Uterus (tissue), 4 donors: ENCODE measurements around the gene TARS1. TPM values are rescaled to one million over a fixed set of nuclear protein-coding genes. Genes with fewer than 3 reads are reported as not detected.
A peak's percentile ranks its signal among the peaks of the same experiment; 100 is the strongest.

Experiments used
- DNase-seq, 2 donors: peaks; one replicate each; pipeline ENCODE4 v3.0.0-alpha.2; 2019 to 2020
- H3K27ac ChIP-seq, 2 donors: fragments of 200-600 bp; sonication (generic); 1 replicate in 1 of 2; 2 replicates in 1 of 2; pipeline ENCODE4 v1.5.1; 2016 to 2018
- H3K27me3 ChIP-seq, 2 donors: fragments of 200-600 bp; sonication (generic); one replicate each; pipeline ENCODE4 v1.5.1; 2018 to 2019; ENCODE audit warnings: control low read depth in 1 of 2
- H3K36me3 ChIP-seq, 2 donors: fragments of 200-600 bp; sonication (generic); one replicate each; pipeline ENCODE4 v1.5.1; 2019; ENCODE audit warnings: control low read depth in 1 of 2
- H3K4me1 ChIP-seq, 2 donors: fragments of 200-600 bp; sonication (generic); one replicate each; pipeline ENCODE4 v1.5.1; 2018 to 2019; ENCODE audit warnings: control low read depth in 1 of 2
- H3K4me3 ChIP-seq, 2 donors: fragments of 200-600 bp; sonication (generic); 1 replicate in 1 of 2; 2 replicates in 1 of 2; pipeline ENCODE4 v1.5.1; 2018 to 2019; ENCODE audit warnings: mild to moderate bottlenecking in 1 of 2
- H3K9me3 ChIP-seq, 2 donors: fragments of 200-600 bp; sonication (generic); one replicate each; pipeline ENCODE4 v1.5.1; 2019; ENCODE audit warnings: control low read depth in 1 of 2
- POLR2A ChIP-seq, 2 donors: fragments of 450-650 bp; IDR thresholded peaks; one replicate each; pipeline ENCODE4 v1.6.1; 2016; ENCODE audit warnings: antibody characterized with exemption in 2 of 2, mild to moderate bottlenecking in 1 of 2, moderate library complexity in 1 of 2
- intact Hi-C: fragments of 100-400 bp; cut with DNase I; formaldehyde crosslinking; loops from one replicate; pipeline ENCODE4 v1.15.1; 2023; ENCODE audit warnings: low total_unique reads
- total RNA-seq, 4 donors: library from RNA; depleted of rRNA in 3 of 4; stranded (reverse); fragments of >200 nt in 3 of 4; gene quantifications; one replicate each; pipeline versions ENCODE4 v1.1.0 to v1.2.4, GENCODE V29; 2014 to 2023
- TF ChIP-seq, protein P1 (sequence below), 4 experiments: fragments of 200-600 bp in 2 of 4; fragments of 450-650 bp in 2 of 4; sonication (generic) in 2 of 4; IDR thresholded peaks; one replicate each; pipeline ENCODE4 v1.5.1; 2016 to 2019; ENCODE audit warnings: antibody characterized with exemption in 4 of 4, mild to moderate bottlenecking in 2 of 4, moderate library complexity in 1 of 4
- donor health status: DM: yes; HTN: yes; CAD: no.

TARS1 gene
- total RNA-seq, 4 donors from 2014 or later, result 45.0 to 218 (median 93.4) TPM

DNA sequence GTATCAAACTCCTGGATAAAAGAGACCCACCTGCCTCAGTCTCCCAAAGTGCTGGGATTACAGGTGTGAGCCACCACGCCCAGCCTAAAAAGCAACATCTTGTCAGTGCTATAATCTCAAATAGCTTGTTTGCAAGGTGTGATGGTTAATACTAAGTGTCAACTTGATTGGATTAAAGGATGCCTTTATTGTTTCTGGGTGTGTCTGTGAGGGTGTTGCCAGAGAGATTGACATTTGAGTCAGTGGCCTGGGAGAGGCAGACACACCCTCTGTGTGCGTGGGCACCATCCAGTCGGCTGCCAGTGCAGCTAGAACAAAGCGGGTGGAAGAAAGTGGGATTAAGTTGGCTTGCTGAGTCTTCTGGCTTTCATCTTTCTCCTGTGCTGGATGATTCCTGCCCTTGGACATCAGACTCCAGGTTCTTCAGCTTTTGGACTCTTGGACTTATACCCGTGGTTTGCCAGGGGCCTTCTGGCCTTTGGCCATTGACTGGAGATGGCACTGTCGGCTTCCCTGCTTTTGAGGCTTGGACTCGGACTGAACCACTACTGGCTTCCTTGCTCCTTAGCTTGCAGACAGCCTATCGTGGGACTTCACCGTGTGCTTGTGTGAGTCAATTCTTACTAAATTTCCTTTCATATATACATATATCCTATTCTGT lies 28.1 kb downstream of the TARS1 start:
- Histone ChIP-seq H3K36me3 (no peaks in the 10 kb centered on the region), H3K9me3 (no peaks in the 10 kb centered on the region), H3K27me3 (no peaks in the 10 kb centered on the region), H3K4me1 (no peaks in the 10 kb centered on the region), H3K27ac (no peak overlapping the region), H3K4me3 (no peak overlapping the region)
- intact Hi-C loops, result no loop called here
- TF ChIP-seq, protein P1, sequence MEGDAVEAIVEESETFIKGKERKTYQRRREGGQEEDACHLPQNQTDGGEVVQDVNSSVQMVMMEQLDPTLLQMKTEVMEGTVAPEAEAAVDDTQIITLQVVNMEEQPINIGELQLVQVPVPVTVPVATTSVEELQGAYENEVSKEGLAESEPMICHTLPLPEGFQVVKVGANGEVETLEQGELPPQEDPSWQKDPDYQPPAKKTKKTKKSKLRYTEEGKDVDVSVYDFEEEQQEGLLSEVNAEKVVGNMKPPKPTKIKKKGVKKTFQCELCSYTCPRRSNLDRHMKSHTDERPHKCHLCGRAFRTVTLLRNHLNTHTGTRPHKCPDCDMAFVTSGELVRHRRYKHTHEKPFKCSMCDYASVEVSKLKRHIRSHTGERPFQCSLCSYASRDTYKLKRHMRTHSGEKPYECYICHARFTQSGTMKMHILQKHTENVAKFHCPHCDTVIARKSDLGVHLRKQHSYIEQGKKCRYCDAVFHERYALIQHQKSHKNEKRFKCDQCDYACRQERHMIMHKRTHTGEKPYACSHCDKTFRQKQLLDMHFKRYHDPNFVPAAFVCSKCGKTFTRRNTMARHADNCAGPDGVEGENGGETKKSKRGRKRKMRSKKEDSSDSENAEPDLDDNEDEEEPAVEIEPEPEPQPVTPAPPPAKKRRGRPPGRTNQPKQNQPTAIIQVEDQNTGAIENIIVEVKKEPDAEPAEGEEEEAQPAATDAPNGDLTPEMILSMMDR (IDR thresholded peaks at IDR 0.05), result no peak
- no peak for TF ChIP-seq POLR2A (IDR thresholded peaks at IDR 0.05)
- DNase-seq, result no peak

DNA sequence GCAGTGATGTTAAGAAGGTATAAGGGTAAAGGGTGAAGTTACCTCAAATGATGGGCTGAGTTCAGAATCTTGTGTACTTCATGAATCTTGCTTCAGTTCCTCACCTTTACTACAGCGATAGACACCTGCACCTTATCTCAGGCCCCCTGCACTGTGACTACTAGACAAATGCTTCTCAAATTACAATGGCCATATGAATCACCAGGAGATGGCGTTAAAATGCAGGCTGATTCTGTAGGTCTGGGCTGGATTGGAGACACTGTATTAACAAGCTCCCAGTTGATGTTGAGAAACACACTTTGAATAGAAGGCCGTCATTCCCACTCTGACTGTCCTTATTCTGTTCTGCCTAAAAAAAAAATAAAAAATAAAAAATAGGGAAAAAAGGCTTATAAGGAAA lies 29.8 kb downstream of the TARS1 start:
- Histone ChIP-seq H3K36me3 (no peaks in the 10 kb centered on the region), H3K4me3 (no peak overlapping the region), H3K9me3 (no peaks in the 10 kb centered on the region), H3K27me3 (no peaks in the 10 kb centered on the region), H3K4me1 (no peaks in the 10 kb centered on the region), H3K27ac (no peak overlapping the region)
- DNase-seq, result no peak
- no peak for TF ChIP-seq POLR2A (IDR thresholded peaks at IDR 0.05)
- TF ChIP-seq, protein P1 (IDR thresholded peaks at IDR 0.05), result peak in 1 of 4 experiments; percentile 34
- intact Hi-C loops, result no loop called here

DNA sequence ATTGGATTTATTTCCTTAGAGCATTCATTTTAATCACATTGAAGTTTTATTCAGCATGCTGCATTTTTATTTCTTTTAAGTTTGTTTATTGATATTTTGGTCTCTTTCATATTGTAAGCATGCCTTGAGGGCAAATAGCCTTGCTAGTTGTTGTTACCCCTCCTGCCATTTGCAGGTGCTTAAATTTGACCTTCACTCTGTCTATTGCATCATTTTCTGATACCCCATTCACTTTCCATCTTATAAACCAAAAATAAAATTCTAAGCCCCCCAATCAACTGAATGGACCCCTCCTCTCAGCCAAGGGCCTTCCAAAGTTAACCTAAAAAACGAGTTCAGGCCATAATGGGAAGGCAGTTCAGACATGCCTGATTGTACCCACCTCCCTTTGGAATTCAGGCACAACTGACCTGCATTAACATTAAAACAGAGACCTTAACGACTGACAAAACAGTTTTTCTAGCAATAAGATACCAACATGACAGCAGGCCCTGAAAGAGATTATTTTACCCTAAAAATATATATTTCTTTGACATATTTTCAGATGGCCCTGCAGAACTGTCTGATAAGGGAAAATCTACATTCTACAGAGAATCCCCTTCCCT lies 32.1 kb downstream of the TARS1 start:
- no peak overlapping the region for H3K4me3 ChIP-seq
- intact Hi-C loops, result no loop called here
- H3K4me1 ChIP-seq, result no peaks in the 10 kb centered on the region
- TF ChIP-seq, protein P1 (IDR thresholded peaks at IDR 0.05), result no peak
- TF ChIP-seq POLR2A (IDR thresholded peaks at IDR 0.05), result no peak
- H3K27me3 ChIP-seq, result no peaks in the 10 kb centered on the region
- no peak overlapping the region for H3K27ac ChIP-seq
- H3K36me3 ChIP-seq, result no peaks in the 10 kb centered on the region
- H3K9me3 ChIP-seq, result no peaks in the 10 kb centered on the region
- no peak for DNase-seq

DNA sequence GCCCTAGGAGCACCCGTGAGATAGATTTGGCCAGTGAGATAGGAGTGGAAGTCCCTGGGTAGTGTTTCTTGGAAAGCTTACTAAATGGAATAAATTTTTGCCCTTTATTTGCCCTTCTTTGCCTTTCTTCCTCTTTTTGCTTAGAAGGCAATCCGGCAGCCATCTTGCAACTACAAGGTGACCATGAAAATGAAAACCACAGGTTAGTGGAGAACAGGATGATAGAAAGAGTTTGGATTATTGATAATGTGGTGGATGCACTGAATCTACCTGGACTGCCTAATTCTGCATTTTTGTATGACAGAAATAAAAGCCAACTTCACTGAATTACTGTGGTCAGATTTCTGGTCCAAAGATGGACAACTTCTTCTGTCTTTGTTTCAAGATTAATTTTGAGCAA lies 33.2 kb downstream of the TARS1 start:
- intact Hi-C loops, result no loop called here
- TF ChIP-seq, protein P1 (IDR thresholded peaks at IDR 0.05), result no peak
- TF ChIP-seq POLR2A (IDR thresholded peaks at IDR 0.05), result no peak

DNA sequence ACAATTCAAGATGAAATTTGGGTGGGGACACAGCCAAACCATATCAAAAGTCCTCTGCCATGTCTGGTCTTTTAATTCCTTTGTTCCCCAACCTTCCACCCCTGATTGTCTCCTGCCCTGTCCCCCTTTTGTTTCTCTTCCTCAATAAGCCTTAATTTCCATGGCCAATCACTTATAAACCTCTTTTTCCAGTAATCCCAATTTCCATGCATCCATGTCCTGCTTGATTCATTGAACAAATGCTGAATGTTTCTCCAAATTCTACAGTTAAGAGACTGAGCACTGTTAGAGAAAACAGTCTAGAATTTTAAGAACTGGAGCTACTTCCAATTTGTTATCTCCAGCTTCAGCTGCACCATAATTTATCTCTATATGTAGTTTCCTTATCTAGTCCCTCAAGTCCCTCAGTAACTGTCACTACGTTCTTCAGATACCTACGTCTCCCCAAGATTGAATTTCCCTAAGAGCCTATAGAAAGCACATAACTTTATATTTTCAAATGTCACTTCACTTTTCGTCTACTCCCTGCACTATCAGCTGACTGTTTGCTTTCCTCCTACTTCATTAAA lies 34.2 kb downstream of the TARS1 start:
- Histone ChIP-seq H3K36me3 (no peaks in the 10 kb centered on the region), H3K27me3 (no peaks in the 10 kb centered on the region), H3K4me1 (no peaks in the 10 kb centered on the region), H3K27ac (no peak overlapping the region), H3K4me3 (no peak overlapping the region), H3K9me3 (no peaks in the 10 kb centered on the region)
- intact Hi-C loops, result no loop called here
- DNase-seq, result no peak
- TF ChIP-seq POLR2A (IDR thresholded peaks at IDR 0.05), result no peak
- TF ChIP-seq, protein P1 (IDR thresholded peaks at IDR 0.05), result no peak

More for the DNA sequence above, 33.2 kb downstream of the TARS1 start:
- no peak for DNase-seq
- no peaks in the 10 kb centered on the region for H3K36me3 ChIP-seq
- H3K9me3 ChIP-seq, result no peaks in the 10 kb centered on the region
- no peaks in the 10 kb centered on the region for H3K4me1 ChIP-seq
- H3K27me3 ChIP-seq, result no peaks in the 10 kb centered on the region
- H3K4me3 ChIP-seq, result no peak overlapping the region
- H3K27ac ChIP-seq, result no peak overlapping the region
